ENCODE measurements around the gene PEX26.
"Not testable (repeated sequence)": the region's sequence is repeated elsewhere in the genome, so short reads cannot be mapped to it uniquely, and the experiment has no call there.

The PEX26 gene

GRCh38 chr22:18070041-18070440 lies 7.7 kb upstream of the PEX26 start:
- no peak overlapping the region for H2AFZ ChIP-seq (ENCODE audit: insufficient read depth, low read length, poor library complexity)
- no peak overlapping the region for H3K18ac ChIP-seq (ENCODE audit: low read length)
- H3K9ac ChIP-seq (ENCODE audit: low read length), result no peak overlapping the region
- peaks cover 5% of the 10 kb centered on the region for H3K79me1 ChIP-seq (ENCODE audit: low read length)
- no peak overlapping the region for H2BK120ac ChIP-seq (ENCODE audit: insufficient read depth, low read length, poor library complexity)
- DNase-seq, result no peak
- H4K91ac ChIP-seq (ENCODE audit: low read depth, low read length), result no peak overlapping the region
- H3K4ac ChIP-seq (ENCODE audit: low read depth, low read length), result no peak overlapping the region
- H3K23ac ChIP-seq (ENCODE audit: low read length), result no peak overlapping the region
- no peak overlapping the region for H2BK5ac ChIP-seq (ENCODE audit: low read depth, low read length, poor library complexity)
- H3K4me2 ChIP-seq (ENCODE audit: low read length), result no peak overlapping the region
- H3K27ac ChIP-seq (ENCODE audit: low read depth, low read length), result no peak overlapping the region
- H4K8ac ChIP-seq (ENCODE audit: low read depth, low read length), result no peak overlapping the region
- no peak overlapping the region for H4K12ac ChIP-seq (ENCODE audit: low read depth, low read length)
- no peaks in the 10 kb centered on the region for H3K36me3 ChIP-seq (ENCODE audit: control insufficient read depth in 1 of 2, insufficient read depth in 2 of 2, low read length in 2 of 2)
- no peaks in the 10 kb centered on the region for H3K79me2 ChIP-seq (ENCODE audit: control insufficient read depth, insufficient read depth, low read length, poor library complexity)
- peaks cover 1% of the 10 kb centered on the region for H3K9me3 ChIP-seq (ENCODE audit: insufficient read depth, low read depth, low read length)
- no peak overlapping the region for H3K14ac ChIP-seq (ENCODE audit: low read length)
- no peak overlapping the region for H2AK5ac ChIP-seq (ENCODE audit: low read length)
- H3K4me1 ChIP-seq (ENCODE audit: control insufficient read depth in 1 of 2, insufficient read depth in 2 of 2, low read length in 2 of 2), result peaks cover 13% of the 10 kb centered on the region in 2 experiments
- H2BK12ac ChIP-seq (ENCODE audit: low read length), result no peak overlapping the region
- no peak overlapping the region for H3K4me3 ChIP-seq (ENCODE audit: low read depth, low read length)
- WGBS (ENCODE audit: extremely low coverage, insufficient coverage, insufficient read length), result no CpG with 5 or more reads among the region's 4 CpGs
- no peaks in the 10 kb centered on the region for H3K27me3 ChIP-seq (ENCODE audit: insufficient read depth, low read length)

GRCh38 chr22:18070556-18071306 lies 7.1 kb upstream of the PEX26 start:
- H4K8ac ChIP-seq (ENCODE audit: low read depth, low read length), result no peak overlapping the region
- H3K79me1 ChIP-seq (ENCODE audit: low read length), result peaks cover 5% of the 10 kb centered on the region
- no CpG with 5 or more reads among the region's 14 CpGs for WGBS (ENCODE audit: extremely low coverage, insufficient coverage, insufficient read length)
- H3K4me1 ChIP-seq (ENCODE audit: control insufficient read depth in 1 of 2, insufficient read depth in 2 of 2, low read length in 2 of 2), result peaks cover 13% of the 10 kb centered on the region in 2 experiments
- H3K9me3 ChIP-seq (ENCODE audit: insufficient read depth, low read depth, low read length), result peaks cover 1% of the 10 kb centered on the region
- peak overlapping the region; percentile 15 for H2BK12ac ChIP-seq (ENCODE audit: low read length)
- no peak overlapping the region for H3K4me2 ChIP-seq (ENCODE audit: low read length)
- no peak overlapping the region for H2AK5ac ChIP-seq (ENCODE audit: low read length)
- H3K23ac ChIP-seq (ENCODE audit: low read length), result no peak overlapping the region
- no peak overlapping the region for H2AFZ ChIP-seq (ENCODE audit: insufficient read depth, low read length, poor library complexity)
- no peak overlapping the region for H3K14ac ChIP-seq (ENCODE audit: low read length)
- peak in 1 of 2 donors; percentile 18 for DNase-seq
- H3K18ac ChIP-seq (ENCODE audit: low read length), result no peak overlapping the region
- H4K12ac ChIP-seq (ENCODE audit: low read depth, low read length), result no peak overlapping the region
- no peak overlapping the region for H2BK5ac ChIP-seq (ENCODE audit: low read depth, low read length, poor library complexity)
- H3K79me2 ChIP-seq (ENCODE audit: control insufficient read depth, insufficient read depth, low read length, poor library complexity), result no peaks in the 10 kb centered on the region
- no peak overlapping the region for H2BK120ac ChIP-seq (ENCODE audit: insufficient read depth, low read length, poor library complexity)
- H4K91ac ChIP-seq (ENCODE audit: low read depth, low read length), result no peak overlapping the region
- H3K9ac ChIP-seq (ENCODE audit: low read length), result peak overlapping the region; percentile 6
- H3K4me3 ChIP-seq (ENCODE audit: low read depth, low read length), result no peak overlapping the region
- no peaks in the 10 kb centered on the region for H3K27me3 ChIP-seq (ENCODE audit: insufficient read depth, low read length)
- H3K27ac ChIP-seq (ENCODE audit: low read depth, low read length), result no peak overlapping the region
- H3K36me3 ChIP-seq (ENCODE audit: control insufficient read depth in 1 of 2, insufficient read depth in 2 of 2, low read length in 2 of 2), result no peaks in the 10 kb centered on the region
- no peak overlapping the region for H3K4ac ChIP-seq (ENCODE audit: low read depth, low read length)

DNA sequence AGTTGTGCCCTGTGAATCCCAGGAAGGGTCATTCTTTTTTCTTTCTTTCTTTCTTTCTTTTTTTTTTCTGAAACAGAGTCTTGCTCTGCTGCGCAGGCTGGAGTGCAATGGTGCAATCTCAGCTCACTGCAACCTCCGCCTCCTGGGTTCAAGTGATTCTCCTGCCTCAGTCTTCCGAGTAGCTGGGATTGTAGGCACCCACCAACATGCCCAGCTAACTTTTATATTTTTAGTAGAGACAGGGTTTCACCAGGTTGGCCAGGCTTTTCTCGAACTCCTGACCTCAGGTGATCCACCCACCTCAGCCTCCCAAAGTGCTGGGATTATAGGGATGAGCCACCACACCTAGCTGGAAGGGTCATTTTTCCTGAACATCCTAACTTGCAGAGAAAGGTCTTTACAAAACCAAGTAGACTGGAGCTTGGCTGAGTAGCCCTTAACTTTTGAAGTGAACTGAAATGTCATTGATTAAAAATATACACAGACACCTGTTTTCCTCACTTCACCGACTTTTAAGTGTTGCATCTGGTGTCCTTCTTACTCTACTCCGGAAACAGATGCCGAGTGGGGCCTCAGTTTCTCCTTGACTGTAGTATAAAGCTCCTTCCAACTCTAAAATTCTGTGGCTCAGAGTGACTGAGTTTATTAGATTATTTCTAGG lies 6.4 kb upstream of the PEX26 start:
- H2AK5ac ChIP-seq (ENCODE audit: low read length); H3K14ac ChIP-seq (ENCODE audit: low read length); H3K36me3 ChIP-seq (ENCODE audit: control insufficient read depth in 1 of 2, insufficient read depth in 2 of 2, low read length in 2 of 2); H3K18ac ChIP-seq (ENCODE audit: low read length); H2BK5ac ChIP-seq (ENCODE audit: low read depth, low read length, poor library complexity); DNase-seq; H4K12ac ChIP-seq (ENCODE audit: low read depth, low read length); H2BK12ac ChIP-seq (ENCODE audit: low read length); H3K9ac ChIP-seq (ENCODE audit: low read length); H3K4me3 ChIP-seq (ENCODE audit: low read depth, low read length); H2AFZ ChIP-seq (ENCODE audit: insufficient read depth, low read length, poor library complexity); H3K79me1 ChIP-seq (ENCODE audit: low read length); H4K91ac ChIP-seq (ENCODE audit: low read depth, low read length); H3K27ac ChIP-seq (ENCODE audit: low read depth, low read length); H3K79me2 ChIP-seq (ENCODE audit: control insufficient read depth, insufficient read depth, low read length, poor library complexity); H3K4ac ChIP-seq (ENCODE audit: low read depth, low read length); H2BK120ac ChIP-seq (ENCODE audit: insufficient read depth, low read length, poor library complexity); H3K27me3 ChIP-seq (ENCODE audit: insufficient read depth, low read length); H3K23ac ChIP-seq (ENCODE audit: low read length); H3K9me3 ChIP-seq (ENCODE audit: insufficient read depth, low read depth, low read length); H3K4me2 ChIP-seq (ENCODE audit: low read length); H4K8ac ChIP-seq (ENCODE audit: low read depth, low read length): not testable (repeated sequence)
- WGBS (ENCODE audit: extremely low coverage, insufficient coverage, insufficient read length), result no CpG with 5 or more reads among the region's 7 CpGs
- H3K4me1 ChIP-seq (ENCODE audit: control insufficient read depth in 1 of 2, insufficient read depth in 2 of 2, low read length in 2 of 2), result peaks cover 13% of the 10 kb centered on the region in 2 experiments

- H4K8ac ChIP-seq (ENCODE audit: low read depth, low read length), result no peak overlapping the region
- no peak overlapping the region for H3K14ac ChIP-seq (ENCODE audit: low read length)
- WGBS (ENCODE audit: extremely low coverage, insufficient coverage, insufficient read length), result no CpG with 5 or more reads among the region's 1 CpG
- no peak overlapping the region for H3K4me2 ChIP-seq (ENCODE audit: low read length)
- H3K79me1 ChIP-seq (ENCODE audit: low read length), result peaks cover 5% of the 10 kb centered on the region
- no peak overlapping the region for H2BK5ac ChIP-seq (ENCODE audit: low read depth, low read length, poor library complexity)
- no peaks in the 10 kb centered on the region for H3K27me3 ChIP-seq (ENCODE audit: insufficient read depth, low read length)
- H2AFZ ChIP-seq (ENCODE audit: insufficient read depth, low read length, poor library complexity), result no peak overlapping the region
- peaks cover 1% of the 10 kb centered on the region for H3K9me3 ChIP-seq (ENCODE audit: insufficient read depth, low read depth, low read length)
- H3K4me3 ChIP-seq (ENCODE audit: low read depth, low read length), result no peak overlapping the region
- H3K36me3 ChIP-seq (ENCODE audit: control insufficient read depth in 1 of 2, insufficient read depth in 2 of 2, low read length in 2 of 2), result no peaks in the 10 kb centered on the region
- no peak for DNase-seq
- no peak overlapping the region for H2AK5ac ChIP-seq (ENCODE audit: low read length)
- no peak overlapping the region for H3K27ac ChIP-seq (ENCODE audit: low read depth, low read length)
- no peak overlapping the region for H2BK120ac ChIP-seq (ENCODE audit: insufficient read depth, low read length, poor library complexity)
- H3K23ac ChIP-seq (ENCODE audit: low read length), result no peak overlapping the region
- H3K4me1 ChIP-seq (ENCODE audit: control insufficient read depth in 1 of 2, insufficient read depth in 2 of 2, low read length in 2 of 2), result peaks cover 13% of the 10 kb centered on the region in 2 experiments
- no peak overlapping the region for H3K18ac ChIP-seq (ENCODE audit: low read length)
- no peak overlapping the region for H4K12ac ChIP-seq (ENCODE audit: low read depth, low read length)
- no peak overlapping the region for H4K91ac ChIP-seq (ENCODE audit: low read depth, low read length)
- no peak overlapping the region for H3K4ac ChIP-seq (ENCODE audit: low read depth, low read length)
- H3K79me2 ChIP-seq (ENCODE audit: control insufficient read depth, insufficient read depth, low read length, poor library complexity), result no peaks in the 10 kb centered on the region
- H3K9ac ChIP-seq (ENCODE audit: low read length), result no peak overlapping the region
- no peak overlapping the region for H2BK12ac ChIP-seq (ENCODE audit: low read length)
Observed at GRCh38 chr22:18071968-18072310, 5.9 kb upstream of the PEX26 start.

Measured in trophoblast cell (in vitro differentiated cells and primary cell).